SK-N-SH treated with all-trans-retinoic acid at 6 μM for 48 hours (cell line): ENCODE data around the gene ZNF70.

Experiments used
- BACH2 ChIP-seq: fragments of 250-450 bp; sonication (Bioruptor Pico); IDR thresholded peaks from 2 replicates; pipeline ENCODE4 v1.9.0; 2021; ENCODE audit warnings: mild to moderate bottlenecking, borderline replicate concordance
- RARB ChIP-seq: fragments of 250-450 bp; sonication (Bioruptor Pico); IDR thresholded peaks from 2 replicates; pipeline ENCODE4 v1.8.0; 2021; ENCODE audit warnings: mild to moderate bottlenecking, moderate library complexity
- ZFP3 ChIP-seq: fragments of 250-450 bp; sonication (Bioruptor Pico); IDR thresholded peaks from 2 replicates; pipeline ENCODE4 v1.5.0; 2020; ENCODE audit warnings: mild to moderate bottlenecking, moderate library complexity
- ZFP30 ChIP-seq: fragments of 450-650 bp; formaldehyde crosslinking; IDR thresholded peaks from 2 replicates; pipeline ENCODE4 v1.5.0; 2022; ENCODE audit warnings: mild to moderate bottlenecking, moderate library complexity
- TF ChIP-seq, protein P1 (sequence below): fragments of 250-450 bp; sonication (Bioruptor Pico); IDR thresholded peaks from 2 replicates; pipeline ENCODE4 v1.5.1; 2021; ENCODE audit warnings: mild to moderate bottlenecking, moderate library complexity
- TF ChIP-seq, protein P2 (sequence below): fragments of 250-450 bp; sonication (Bioruptor Pico); IDR thresholded peaks from 2 replicates; pipeline ENCODE4 v1.8.0; 2020; ENCODE audit warnings: mild to moderate bottlenecking, moderate library complexity, borderline replicate concordance

DNA sequence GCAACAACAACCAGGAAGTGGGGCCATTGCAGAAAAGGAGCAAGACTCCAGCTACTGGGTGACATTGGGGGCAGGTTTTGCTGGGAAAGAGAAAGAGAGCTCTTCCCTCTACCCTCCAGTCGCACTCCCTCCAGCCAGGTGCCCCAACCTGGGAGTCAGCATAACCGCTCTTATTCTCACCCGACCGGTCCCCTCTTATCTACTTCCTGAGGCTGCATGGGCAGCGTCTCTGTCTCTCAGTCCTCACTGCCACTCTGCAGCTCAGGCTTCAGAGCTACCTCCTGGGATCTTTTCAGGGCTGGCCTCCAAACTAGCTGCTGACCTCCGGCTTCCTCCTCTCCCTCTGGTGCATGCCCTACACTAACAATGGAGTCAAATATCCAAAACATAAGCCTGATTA, 5.1 kb downstream of the ZNF70 start:
- TF ChIP-seq ZFP30 (CRISPR knock-in tag), result no peak
- no peak for TF ChIP-seq ZFP3 (CRISPR knock-in tag)
- TF ChIP-seq, protein P1, sequence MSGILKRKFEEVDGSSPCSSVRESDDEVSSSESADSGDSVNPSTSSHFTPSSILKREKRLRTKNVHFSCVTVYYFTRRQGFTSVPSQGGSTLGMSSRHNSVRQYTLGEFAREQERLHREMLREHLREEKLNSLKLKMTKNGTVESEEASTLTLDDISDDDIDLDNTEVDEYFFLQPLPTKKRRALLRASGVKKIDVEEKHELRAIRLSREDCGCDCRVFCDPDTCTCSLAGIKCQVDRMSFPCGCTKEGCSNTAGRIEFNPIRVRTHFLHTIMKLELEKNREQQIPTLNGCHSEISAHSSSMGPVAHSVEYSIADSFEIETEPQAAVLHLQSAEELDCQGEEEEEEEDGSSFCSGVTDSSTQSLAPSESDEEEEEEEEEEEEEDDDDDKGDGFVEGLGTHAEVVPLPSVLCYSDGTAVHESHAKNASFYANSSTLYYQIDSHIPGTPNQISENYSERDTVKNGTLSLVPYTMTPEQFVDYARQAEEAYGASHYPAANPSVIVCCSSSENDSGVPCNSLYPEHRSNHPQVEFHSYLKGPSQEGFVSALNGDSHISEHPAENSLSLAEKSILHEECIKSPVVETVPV (CRISPR knock-in tag), result no peak
- no peak for TF ChIP-seq BACH2 (CRISPR knock-in tag)
- TF ChIP-seq, protein P2, sequence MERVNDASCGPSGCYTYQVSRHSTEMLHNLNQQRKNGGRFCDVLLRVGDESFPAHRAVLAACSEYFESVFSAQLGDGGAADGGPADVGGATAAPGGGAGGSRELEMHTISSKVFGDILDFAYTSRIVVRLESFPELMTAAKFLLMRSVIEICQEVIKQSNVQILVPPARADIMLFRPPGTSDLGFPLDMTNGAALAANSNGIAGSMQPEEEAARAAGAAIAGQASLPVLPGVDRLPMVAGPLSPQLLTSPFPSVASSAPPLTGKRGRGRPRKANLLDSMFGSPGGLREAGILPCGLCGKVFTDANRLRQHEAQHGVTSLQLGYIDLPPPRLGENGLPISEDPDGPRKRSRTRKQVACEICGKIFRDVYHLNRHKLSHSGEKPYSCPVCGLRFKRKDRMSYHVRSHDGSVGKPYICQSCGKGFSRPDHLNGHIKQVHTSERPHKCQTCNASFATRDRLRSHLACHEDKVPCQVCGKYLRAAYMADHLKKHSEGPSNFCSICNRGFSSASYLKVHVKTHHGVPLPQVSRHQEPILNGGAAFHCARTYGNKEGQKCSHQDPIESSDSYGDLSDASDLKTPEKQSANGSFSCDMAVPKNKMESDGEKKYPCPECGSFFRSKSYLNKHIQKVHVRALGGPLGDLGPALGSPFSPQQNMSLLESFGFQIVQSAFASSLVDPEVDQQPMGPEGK (CRISPR knock-in tag), result no peak
- TF ChIP-seq RARB (CRISPR knock-in tag), result no peak
